Measurements from ENCODE around the gene LTBP3.

Gene LTBP3

GRCh38 chr11:65585396-65586246 lies 27.5 kb upstream of the LTBP3 start:
- no peak for DNase-seq

GRCh38 chr11:65584723-65585171 lies 26.6 kb upstream of the LTBP3 start:
- DNase-seq, result no peak

GRCh38 chr11:65584106-65584505 lies 25.9 kb upstream of the LTBP3 start:
- no peak for DNase-seq

GRCh38 chr11:65583589-65583988 lies 25.4 kb upstream of the LTBP3 start:
- DNase-seq, result no peak

- no peak for DNase-seq
These were observed 23.8 kb upstream of the LTBP3 start for GRCh38 chr11:65581928-65582327.

- DNase-seq, result no peak
These were observed 22.6 kb upstream of the LTBP3 start for GRCh38 chr11:65580756-65581155.

GRCh38 chr11:65580031-65580692 lies 22.0 kb upstream of the LTBP3 start:
- DNase-seq, result no peak

- DNase-seq, result no peak
These were observed 21.1 kb upstream of the LTBP3 start for GRCh38 chr11:65579291-65579690.

GRCh38 chr11:65578667-65579066 lies 20.5 kb upstream of the LTBP3 start:
- no peak for DNase-seq

GRCh38 chr11:65578134-65578533 lies 20.0 kb upstream of the LTBP3 start:
- DNase-seq, result no peak

GRCh38 chr11:65577756-65578109 lies 19.6 kb upstream of the LTBP3 start:
- no peak for DNase-seq

- DNase-seq, result no peak
These were observed 19.0 kb upstream of the LTBP3 start for GRCh38 chr11:65576867-65577755.

GRCh38 chr11:65576232-65576866 lies 18.2 kb upstream of the LTBP3 start:
- DNase-seq, result no peak

- DNase-seq, result peak; percentile 61 to 73
These were observed 17.5 kb upstream of the LTBP3 start, which contains the start of gene EHBP1L1 for GRCh38 chr11:65575568-65576231. TSS of gene EHBP1L1 (plus strand) at chr11:65576053. CDS start at chr11:65576303, 250 bp downstream.

GRCh38 chr11:65574811-65575567 lies 16.8 kb upstream of the LTBP3 start:
- no peak for DNase-seq

GRCh38 chr11:65574109-65574810 lies 16.1 kb upstream of the LTBP3 start:
- DNase-seq, result peak; percentile 85 to 86

GRCh38 chr11:65573391-65574079 lies 15.4 kb upstream of the LTBP3 start:
- DNase-seq, result no peak

GRCh38 chr11:65572356-65573051 lies 14.3 kb upstream of the LTBP3 start, which contains the start of gene FAM89B:
TSS of gene FAM89B (plus strand) at chr11:65572538. CDS start at chr11:65572670, 132 bp downstream.
- DNase-seq, result peak; percentile 83 to 85

- no peak for DNase-seq
These were observed 13.8 kb upstream of the LTBP3 start for GRCh38 chr11:65571940-65572339.
